Liver (tissue), 9 donors: ENCODE data around the gene PPL. TPM values are rescaled to one million over a fixed set of nuclear protein-coding genes. Genes with fewer than 3 reads are reported as not detected.
"Not testable (repeated sequence)": the region's sequence is repeated elsewhere in the genome, so short reads cannot be mapped to it uniquely, and the experiment has no call there.

ENCODE experiments used
- DNase-seq: peaks from one replicate; pipeline ENCODE4 v3.0.0-alpha.2; 2017; ENCODE audit warnings: low spot score
- H3K27ac ChIP-seq, 2 donors: one replicate each; pipeline ENCODE4 v1.7.0; 2013; ENCODE audit warnings: inconsistent platforms in 2 of 2, low read length in 2 of 2, control low read depth in 1 of 2, low read depth in 1 of 2, mild to moderate bottlenecking in 1 of 2
- H3K27me3 ChIP-seq, 4 donors: one replicate each; pipeline versions ENCODE4 v1.6.1 to v1.7.0; 2013; ENCODE audit warnings: low read length in 3 of 4, inconsistent platforms in 1 of 4, mild to moderate bottlenecking in 1 of 4, moderate library complexity in 1 of 4; ENCODE audit not compliant: control insufficient read depth in 4 of 4, insufficient read depth in 4 of 4
- H3K36me3 ChIP-seq, 4 donors: one replicate each; pipeline versions ENCODE4 v1.6.1 to v1.7.0; 2013; ENCODE audit warnings: low read length in 3 of 4, mild to moderate bottlenecking in 3 of 4, low read depth in 1 of 4, moderate library complexity in 1 of 4; ENCODE audit not compliant: control insufficient read depth in 4 of 4, insufficient read depth in 3 of 4
- H3K4me1 ChIP-seq, 4 donors: one replicate each; pipeline versions ENCODE4 v1.6.1 to v1.7.0; 2013; ENCODE audit warnings: low read length in 3 of 4, mild to moderate bottlenecking in 3 of 4, moderate library complexity in 1 of 4; ENCODE audit not compliant: control insufficient read depth in 4 of 4, insufficient read depth in 4 of 4
- H3K4me3 ChIP-seq, 3 donors: one replicate each; pipeline versions ENCODE4 v1.6.1 to v1.7.0; 2013; ENCODE audit warnings: low read length in 3 of 3, control low read depth in 1 of 3, low read depth in 1 of 3, mild to moderate bottlenecking in 1 of 3
- H3K9ac ChIP-seq, 2 donors: one replicate each; pipeline ENCODE4 v1.7.0; 2013; ENCODE audit warnings: low read length in 2 of 2, mild to moderate bottlenecking in 2 of 2, moderate library complexity in 2 of 2, control low read depth in 1 of 2, low read depth in 1 of 2
- H3K9me3 ChIP-seq, 4 donors: one replicate each; pipeline versions ENCODE4 v1.6.1 to v1.7.0; 2013; ENCODE audit warnings: low read length in 3 of 4; ENCODE audit not compliant: control insufficient read depth in 4 of 4
- ATF3 ChIP-seq: IDR thresholded peaks from 2 replicates; pipeline ENCODE4 v1.6.1; 2016; ENCODE audit warnings: antibody characterized with exemption
- CTCF ChIP-seq: fragments of 150-350 bp; IDR thresholded peaks from 2 replicates; pipeline ENCODE4 v1.5.1; 2017; ENCODE audit warnings: improper control_type of control experiment, low read depth, low read length; ENCODE audit not compliant: missing input control
- EGR1 ChIP-seq, 2 donors: IDR thresholded peaks; 2 replicates each; pipeline ENCODE4 v1.6.1; 2016 to 2018; ENCODE audit warnings: antibody characterized with exemption in 2 of 2, low read depth in 2 of 2
- FOXA2 ChIP-seq: IDR thresholded peaks from 2 replicates; pipeline ENCODE4 v1.6.1; 2016; ENCODE audit warnings: antibody characterized with exemption
- GABPA ChIP-seq, 2 donors: IDR thresholded peaks in 1 of 2; conservative IDR thresholded peaks in 1 of 2; 2 replicates each; pipeline ENCODE4 v1.6.1; 2016; ENCODE audit warnings: antibody characterized with exemption in 2 of 2, mild to moderate bottlenecking in 1 of 2, moderate library complexity in 1 of 2
- HNF4A ChIP-seq, 2 donors: conservative IDR thresholded peaks; 2 replicates each; pipeline ENCODE4 v1.6.1; 2016; ENCODE audit warnings: antibody characterized with exemption in 2 of 2, mild to moderate bottlenecking in 2 of 2
- HNF4G ChIP-seq: IDR thresholded peaks from 2 replicates; pipeline ENCODE4 v1.6.1; 2016; ENCODE audit warnings: antibody characterized with exemption
- MAX ChIP-seq: IDR thresholded peaks from 2 replicates; pipeline ENCODE4 v1.6.1; 2016; ENCODE audit warnings: antibody characterized with exemption
- RAD21 ChIP-seq, 2 donors: IDR thresholded peaks; 2 replicates each; pipeline ENCODE4 v1.6.1; 2016; ENCODE audit warnings: antibody characterized with exemption in 2 of 2, mild to moderate bottlenecking in 2 of 2
- REST ChIP-seq: IDR thresholded peaks from 2 replicates; pipeline ENCODE4 v1.6.1; 2016; ENCODE audit warnings: antibody characterized with exemption, mild to moderate bottlenecking
- RXRA ChIP-seq, 2 donors: IDR thresholded peaks; 2 replicates each; pipeline ENCODE4 v1.6.1; 2017 to 2018; ENCODE audit warnings: antibody characterized with exemption in 2 of 2, mild to moderate bottlenecking in 1 of 2
- SP1 ChIP-seq: IDR thresholded peaks from 2 replicates; pipeline ENCODE4 v1.6.1; 2018; ENCODE audit warnings: antibody characterized with exemption, mild to moderate bottlenecking
- ZBTB33 ChIP-seq: IDR thresholded peaks from 2 replicates; pipeline ENCODE4 v1.6.1; 2016; ENCODE audit warnings: antibody characterized with exemption
- WGBS: extraction: QIAGEN DNeasy Blood & Tissue Kit; methylation state at CpG from one replicate; pipeline ENCODE4 v1.1.7; 2013; 5-methylcytosine and 5-hydroxymethylcytosine counted together
- polyA plus RNA-seq, 2 donors: library from polyadenylated mRNA; stranded (reverse) in 1 of 2; unstranded in 1 of 2; fragments of 200-250 nt in 1 of 2; fragments of >200 nt in 1 of 2; fragmentation: Nextera tagmentation in 1 of 2; extraction: Ambion mirVana in 1 of 2; gene quantifications; one replicate each; pipeline versions ENCODE4 v1.2.1 to v1.2.3, GENCODE V29; 2013 to 2015
- total RNA-seq, 2 donors: library from RNA; depleted of rRNA; stranded (reverse); fragments of >200 nt; gene quantifications; one replicate each; pipeline ENCODE4 v1.2.3, GENCODE V29; 2014
- donor health status: healthy.
- donor health status: healthy.
- donor health status: healthy.
- donor health status: healthy.
- donor health status: healthy.

Gene PPL
- total and polyA plus RNA-seq, 4 donors: 2.1 to 26.0 (median 6.1) TPM

GRCh38 chr16:4970010-4970409, 33.1 kb upstream of the PPL start:
- WGBS: 65% methylated on average over 3 of the region's 3 CpGs
- H3K36me3 ChIP-seq: no peaks in the 10 kb centered on the region
- no peak overlapping the region for H3K27ac ChIP-seq
- no peaks in the 10 kb centered on the region for H3K9me3 ChIP-seq
- H3K27me3 ChIP-seq: no peaks in the 10 kb centered on the region
- no peaks in the 10 kb centered on the region for H3K4me1 ChIP-seq
- H3K9ac ChIP-seq: no peak overlapping the region
- no peak overlapping the region for H3K4me3 ChIP-seq
- no peak for DNase-seq
- TF ChIP-seq CTCF: no peak
- TF ChIP-seq REST: no peak
- TF ChIP-seq HNF4A (conservative IDR thresholded peaks at IDR 0.05): no peak
- no peak for TF ChIP-seq RAD21 (IDR thresholded peaks at IDR 0.05)
- no peak for TF ChIP-seq GABPA (IDR thresholded peaks at IDR 0.05 in 1 of 2, conservative IDR thresholded peaks at IDR 0.05 in 1 of 2)
- TF ChIP-seq ATF3: no peak
- TF ChIP-seq MAX: no peak
- TF ChIP-seq EGR1 (IDR thresholded peaks at IDR 0.05; ENCODE audit: low read depth in 2 of 2): no peak
- no peak for TF ChIP-seq HNF4G
- no peak for TF ChIP-seq RXRA (IDR thresholded peaks at IDR 0.05)
- TF ChIP-seq SP1: no peak
- no peak for TF ChIP-seq FOXA2
- no peak for TF ChIP-seq ZBTB33

GRCh38 chr16:4968879-4969483, 32.0 kb upstream of the PPL start:
- Histone ChIP-seq H3K4me3 (no peak overlapping the region), H3K4me1 (no peaks in the 10 kb centered on the region), H3K9me3 (no peaks in the 10 kb centered on the region), H3K36me3 (no peaks in the 10 kb centered on the region), H3K9ac (no peak overlapping the region), H3K27me3 (no peaks in the 10 kb centered on the region), H3K27ac (no peak overlapping the region)
- no peak for DNase-seq
- WGBS: 86% methylated on average over 13 of the region's 13 CpGs
- TF ChIP-seq ZBTB33: no peak

GRCh38 chr16:4968278-4968677, 31.3 kb upstream of the PPL start:
- not testable (repeated sequence) for H3K4me1 ChIP-seq, H3K4me3 ChIP-seq, H3K36me3 ChIP-seq, H3K9ac ChIP-seq, H3K27ac ChIP-seq, H3K9me3 ChIP-seq, H3K27me3 ChIP-seq, DNase-seq
- WGBS: 93% methylated on average over 12 of the region's 12 CpGs
